Measurements from ENCODE around the gene HNRNPL.

DNA sequence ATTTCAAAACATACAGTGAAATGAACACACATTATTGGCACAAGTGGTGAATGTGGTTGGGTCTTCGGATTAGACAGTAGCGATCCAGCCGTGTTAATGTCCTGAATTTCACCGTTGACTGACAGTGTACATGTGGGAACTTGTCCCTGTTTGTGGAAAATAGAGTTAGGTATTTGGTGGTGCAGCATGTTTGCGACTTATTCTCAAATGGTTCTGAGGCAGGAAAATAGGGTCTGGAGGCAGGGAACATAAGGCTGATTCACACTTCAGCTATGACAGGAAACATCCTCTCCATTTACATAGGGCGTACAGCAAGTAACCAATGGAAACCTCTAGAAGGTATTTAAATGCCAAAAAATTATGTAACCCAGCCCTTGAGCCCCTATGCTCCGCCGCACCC lies 56.6 kb downstream of the HNRNPL start:
- TF ChIP-seq, protein P1, sequence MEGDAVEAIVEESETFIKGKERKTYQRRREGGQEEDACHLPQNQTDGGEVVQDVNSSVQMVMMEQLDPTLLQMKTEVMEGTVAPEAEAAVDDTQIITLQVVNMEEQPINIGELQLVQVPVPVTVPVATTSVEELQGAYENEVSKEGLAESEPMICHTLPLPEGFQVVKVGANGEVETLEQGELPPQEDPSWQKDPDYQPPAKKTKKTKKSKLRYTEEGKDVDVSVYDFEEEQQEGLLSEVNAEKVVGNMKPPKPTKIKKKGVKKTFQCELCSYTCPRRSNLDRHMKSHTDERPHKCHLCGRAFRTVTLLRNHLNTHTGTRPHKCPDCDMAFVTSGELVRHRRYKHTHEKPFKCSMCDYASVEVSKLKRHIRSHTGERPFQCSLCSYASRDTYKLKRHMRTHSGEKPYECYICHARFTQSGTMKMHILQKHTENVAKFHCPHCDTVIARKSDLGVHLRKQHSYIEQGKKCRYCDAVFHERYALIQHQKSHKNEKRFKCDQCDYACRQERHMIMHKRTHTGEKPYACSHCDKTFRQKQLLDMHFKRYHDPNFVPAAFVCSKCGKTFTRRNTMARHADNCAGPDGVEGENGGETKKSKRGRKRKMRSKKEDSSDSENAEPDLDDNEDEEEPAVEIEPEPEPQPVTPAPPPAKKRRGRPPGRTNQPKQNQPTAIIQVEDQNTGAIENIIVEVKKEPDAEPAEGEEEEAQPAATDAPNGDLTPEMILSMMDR (IDR thresholded peaks at IDR 0.05; ENCODE audit: low read length): no peak
- no peak for TF ChIP-seq EZH2 (optimal IDR thresholded peaks at IDR 0.05; ENCODE audit: low read depth, low read length)
